ENCODE data around the gene RNU7-1. TPM values are rescaled to one million over a fixed set of nuclear protein-coding genes. Genes with fewer than 3 reads are reported as not detected.

Gene RNU7-1
- polyA plus RNA-seq (2011; rRNA removed) (not detected in 2 replicates), polyA plus RNA-seq (2017; fragmentation: RNase III; extraction: RNeasy Plus Mini Kit Qiagen cat#74134 plus additional on column Dnase treatment) (not detected in 3 replicates), polyA minus RNA-seq (2011; rRNA and poly(A)+ RNA removed) (not detected in 2 replicates)
- not detected in 2 replicates for polyA plus RNA-seq (2012; cell fraction: cytosol; rRNA removed)
- polyA plus RNA-seq (2012; cell fraction: nucleus; rRNA removed), result not detected in 2 replicates

DNA sequence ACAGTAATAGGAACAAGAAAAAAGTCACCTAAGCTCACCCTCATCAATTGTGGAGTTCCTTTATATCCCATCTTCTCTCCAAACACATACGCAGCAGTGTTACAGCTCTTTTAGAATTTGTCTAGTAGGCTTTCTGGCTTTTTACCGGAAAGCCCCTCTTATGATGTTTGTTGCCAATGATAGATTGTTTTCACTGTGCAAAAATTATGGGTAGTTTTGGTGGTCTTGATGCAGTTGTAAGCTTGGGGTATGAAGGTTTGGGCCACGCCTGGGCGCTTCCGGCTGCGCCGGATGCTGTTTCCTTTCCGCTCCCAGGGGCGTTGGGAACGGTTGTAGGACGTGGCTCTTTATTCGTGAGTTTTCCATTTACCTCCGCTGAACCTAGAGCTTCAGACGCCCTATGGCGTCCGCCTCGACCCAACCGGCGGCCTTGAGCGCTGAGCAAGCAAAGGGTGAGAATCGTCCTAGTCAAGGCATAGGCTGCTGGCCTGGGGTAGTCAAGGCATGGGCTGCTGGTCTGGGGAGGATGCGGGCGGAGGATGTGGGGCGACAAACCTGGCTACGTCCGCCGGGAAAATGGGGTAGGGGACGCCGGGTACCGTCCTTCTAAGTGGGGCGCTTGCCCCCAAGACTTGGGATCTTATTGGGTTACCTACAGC lies at the start of gene RNU7-1, which contains the start of gene C12orf57:
TSS of gene RNU7-1 (plus strand) at position 95 of the 659 bp plus-strand sequence.
TSS of gene C12orf57 (plus strand) at position 301 of the 659 bp plus-strand sequence. CDS start at position 401, 100 bp downstream.
- under 1% methylated on average over 26 of the region's 31 CpGs for WGBS (ENCODE audit: missing lambda C conversion rate)
- POLR2A ChIA-PET, result interaction anchor here (0.7 to 6.1 kb wide), 29 partner anchors 10 to 1083 kb away, joined by 3 to 174 read pairs (median 7); partner anchors contain the start of genes C1RL, CDCA3, COPS7A and EMG1
- Histone ChIP-seq H3K4me1 (peaks cover 35% of the 10 kb centered on the region), H3K4me2 (peak within 1 kb of the TSS; percentile 88), H3K9me3 (no peaks in the 10 kb centered on the region), H3K27ac (peak within 1 kb of the TSS; percentile 80 to 90), H3K4me3 (peak within 1 kb of the TSS; percentile 59)
- CTCF ChIA-PET, result interaction anchor here (0.7 to 22.6 kb wide), 18 partner anchors 11 to 698 kb away, joined by 3 to 370 read pairs (median 6); partner anchors contain the start of genes ATN1, C1RL, CDCA3 and EMG1
- FAIRE-seq, result no peak
- ATAC-seq, result peak; percentile 62 to 71
- DNase-seq (ENCODE audit: low read depth in 1 of 2, low spot score in 1 of 2), result peak; percentile 94 to 95
- TF ChIP-seq PHF8 (IDR thresholded peaks at IDR 0.05; ENCODE audit: borderline replicate concordance, low read depth) (0 out of 2 replicates have a peak, but pooled peaks have one; percentile 59), MAZ (IDR thresholded peaks at IDR 0.05; ENCODE audit: borderline replicate concordance, low read depth, low read length) (peak; percentile 66; the same call in 1 of the 2 replicates), KDM1A (IDR thresholded peaks at IDR 0.05; ENCODE audit: low read depth) (no peak), CBX2 (IDR thresholded peaks at IDR 0.05; ENCODE audit: borderline replicate concordance, low read depth) (peak; percentile 42; the same call in 1 of the 2 replicates), JUNB (IDR thresholded peaks at IDR 0.05) (peak; percentile 31; the same call in 1 of the 2 replicates), CEBPB (IDR thresholded peaks at IDR 0.05) (peak in 1 of 2 experiments; percentile 67; a peak in 1 of 4 replicates), FOSL2 (IDR thresholded peaks at IDR 0.05) (no peak), FOSL2 (CRISPR knock-in tag; IDR thresholded peaks at IDR 0.05) (peak; percentile 78), EHF (CRISPR knock-in tag; IDR thresholded peaks at IDR 0.05) (peak; percentile 95), MAFK (IDR thresholded peaks at IDR 0.05; ENCODE audit: partially characterized antibody) (peak; percentile 88), POLR2AphosphoS2 (conservative IDR thresholded peaks at IDR 0.05; ENCODE audit: low read length) (peak; percentile 56), HOXB13 (CRISPR knock-in tag; IDR thresholded peaks at IDR 0.05; ENCODE audit: low read depth) (peak; percentile 19; the same call in 1 of the 2 replicates), KDM5A (IDR thresholded peaks at IDR 0.05) (no peak), MYC (IDR thresholded peaks at IDR 0.05; ENCODE audit: borderline replicate concordance, low read length) (no peak), POLR2A (IDR thresholded peaks at IDR 0.05; ENCODE audit: low read length) (peak; percentile 99), EP300 (IDR thresholded peaks at IDR 0.05) (peak in 1 of 2 experiments; percentile 50; a peak in 1 of 5 replicates), CBX8 (IDR thresholded peaks at IDR 0.05) (no peak), CHD2 (IDR thresholded peaks at IDR 0.05; ENCODE audit: low read length, partially characterized antibody) (no peak), ZC3H11A (IDR thresholded peaks at IDR 0.05) (no peak), HOXA7 (CRISPR knock-in tag; IDR thresholded peaks at IDR 0.05) (peak; percentile 100), GATA3 (IDR thresholded peaks at IDR 0.05; ENCODE audit: borderline replicate concordance) (peak; percentile 82; the same call in 1 of the 2 replicates), RCOR1 (IDR thresholded peaks at IDR 0.05; ENCODE audit: low read depth, low read length) (no peak), TFCP2L1 (CRISPR knock-in tag; IDR thresholded peaks at IDR 0.05) (peak; percentile 100), RNF2 (IDR thresholded peaks at IDR 0.05; ENCODE audit: borderline replicate concordance, low read depth) (no peak), SMC3 (IDR thresholded peaks at IDR 0.05) (no peak), JUN (IDR thresholded peaks at IDR 0.05) (peak; percentile 100), BHLHE40 (IDR thresholded peaks at IDR 0.05; ENCODE audit: low read depth, low read length) (no peak), ESRRA (IDR thresholded peaks at IDR 0.05; ENCODE audit: borderline replicate concordance, low read length) (0 out of 2 replicates have a peak, but pooled peaks have one; percentile 36), NR3C1 (IDR thresholded peaks at IDR 0.05) (no peak), HDAC2 (IDR thresholded peaks at IDR 0.05) (no peak), NFE2L2 (conservative IDR thresholded peaks at IDR 0.05; ENCODE audit: low read length) (0 out of 2 replicates have a peak, but pooled peaks have one; percentile 2), RARB (CRISPR knock-in tag; IDR thresholded peaks at IDR 0.05) (peak; percentile 100)
- TF ChIP-seq, protein P1, sequence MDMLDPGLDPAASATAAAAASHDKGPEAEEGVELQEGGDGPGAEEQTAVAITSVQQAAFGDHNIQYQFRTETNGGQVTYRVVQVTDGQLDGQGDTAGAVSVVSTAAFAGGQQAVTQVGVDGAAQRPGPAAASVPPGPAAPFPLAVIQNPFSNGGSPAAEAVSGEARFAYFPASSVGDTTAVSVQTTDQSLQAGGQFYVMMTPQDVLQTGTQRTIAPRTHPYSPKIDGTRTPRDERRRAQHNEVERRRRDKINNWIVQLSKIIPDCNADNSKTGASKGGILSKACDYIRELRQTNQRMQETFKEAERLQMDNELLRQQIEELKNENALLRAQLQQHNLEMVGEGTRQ (IDR thresholded peaks at IDR 0.05), result no peak
- TF ChIP-seq, protein P2, sequence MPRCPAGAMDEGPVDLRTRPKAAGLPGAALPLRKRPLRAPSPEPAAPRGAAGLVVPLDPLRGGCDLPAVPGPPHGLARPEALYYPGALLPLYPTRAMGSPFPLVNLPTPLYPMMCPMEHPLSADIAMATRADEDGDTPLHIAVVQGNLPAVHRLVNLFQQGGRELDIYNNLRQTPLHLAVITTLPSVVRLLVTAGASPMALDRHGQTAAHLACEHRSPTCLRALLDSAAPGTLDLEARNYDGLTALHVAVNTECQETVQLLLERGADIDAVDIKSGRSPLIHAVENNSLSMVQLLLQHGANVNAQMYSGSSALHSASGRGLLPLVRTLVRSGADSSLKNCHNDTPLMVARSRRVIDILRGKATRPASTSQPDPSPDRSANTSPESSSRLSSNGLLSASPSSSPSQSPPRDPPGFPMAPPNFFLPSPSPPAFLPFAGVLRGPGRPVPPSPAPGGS (IDR thresholded peaks at IDR 0.05), result peak; percentile 100
- TF ChIP-seq, protein P3, sequence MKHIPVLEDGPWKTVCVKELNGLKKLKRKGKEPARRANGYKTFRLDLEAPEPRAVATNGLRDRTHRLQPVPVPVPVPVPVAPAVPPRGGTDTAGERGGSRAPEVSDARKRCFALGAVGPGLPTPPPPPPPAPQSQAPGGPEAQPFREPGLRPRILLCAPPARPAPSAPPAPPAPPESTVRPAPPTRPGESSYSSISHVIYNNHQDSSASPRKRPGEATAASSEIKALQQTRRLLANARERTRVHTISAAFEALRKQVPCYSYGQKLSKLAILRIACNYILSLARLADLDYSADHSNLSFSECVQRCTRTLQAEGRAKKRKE (CRISPR knock-in tag; IDR thresholded peaks at IDR 0.05; ENCODE audit: low read depth), result peak; percentile 92
- TF ChIP-seq, protein P4, sequence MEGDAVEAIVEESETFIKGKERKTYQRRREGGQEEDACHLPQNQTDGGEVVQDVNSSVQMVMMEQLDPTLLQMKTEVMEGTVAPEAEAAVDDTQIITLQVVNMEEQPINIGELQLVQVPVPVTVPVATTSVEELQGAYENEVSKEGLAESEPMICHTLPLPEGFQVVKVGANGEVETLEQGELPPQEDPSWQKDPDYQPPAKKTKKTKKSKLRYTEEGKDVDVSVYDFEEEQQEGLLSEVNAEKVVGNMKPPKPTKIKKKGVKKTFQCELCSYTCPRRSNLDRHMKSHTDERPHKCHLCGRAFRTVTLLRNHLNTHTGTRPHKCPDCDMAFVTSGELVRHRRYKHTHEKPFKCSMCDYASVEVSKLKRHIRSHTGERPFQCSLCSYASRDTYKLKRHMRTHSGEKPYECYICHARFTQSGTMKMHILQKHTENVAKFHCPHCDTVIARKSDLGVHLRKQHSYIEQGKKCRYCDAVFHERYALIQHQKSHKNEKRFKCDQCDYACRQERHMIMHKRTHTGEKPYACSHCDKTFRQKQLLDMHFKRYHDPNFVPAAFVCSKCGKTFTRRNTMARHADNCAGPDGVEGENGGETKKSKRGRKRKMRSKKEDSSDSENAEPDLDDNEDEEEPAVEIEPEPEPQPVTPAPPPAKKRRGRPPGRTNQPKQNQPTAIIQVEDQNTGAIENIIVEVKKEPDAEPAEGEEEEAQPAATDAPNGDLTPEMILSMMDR (IDR thresholded peaks at IDR 0.05), result no peak
- TF ChIP-seq, protein P5, sequence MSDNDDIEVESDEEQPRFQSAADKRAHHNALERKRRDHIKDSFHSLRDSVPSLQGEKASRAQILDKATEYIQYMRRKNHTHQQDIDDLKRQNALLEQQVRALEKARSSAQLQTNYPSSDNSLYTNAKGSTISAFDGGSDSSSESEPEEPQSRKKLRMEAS (IDR thresholded peaks at IDR 0.05), result peak; percentile 55

All from A549 (cell line).